SHP77 treated with DMSO at 0.1 percent for 48 hours (cell line): ENCODE data around the gene TSPAN4.

Experiments used
- DNase-seq: peaks from one replicate; lab custom pipeline; 2025; lab: John Stamatoyannopoulos, UW

TSPAN4 gene

GRCh38 chr11:911031-911889 is 68.6 kb downstream of the TSPAN4 start:
- DNase-seq: no peak

DNA sequence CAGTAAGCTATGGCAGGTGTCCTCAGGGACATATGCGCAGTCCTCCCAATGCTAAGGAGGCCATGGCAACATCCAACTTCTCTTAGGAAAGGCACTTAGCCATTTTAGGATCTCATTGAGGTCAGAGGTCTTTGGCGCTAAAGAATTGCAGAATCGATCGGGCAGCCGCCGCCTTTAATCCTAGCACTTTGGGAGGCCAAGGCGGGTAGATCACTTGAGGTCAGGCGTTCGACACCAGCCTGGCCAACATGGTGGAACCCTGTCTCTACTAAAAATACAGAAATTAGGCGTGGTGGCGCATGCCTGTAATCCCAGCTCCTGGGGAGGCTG is 69.2 kb downstream of the TSPAN4 start:
- no peak for DNase-seq

- no peak for DNase-seq
These were observed 69.6 kb downstream of the TSPAN4 start for GRCh38 chr11:912266-912665.

- no peak for DNase-seq
These were observed 70.4 kb downstream of the TSPAN4 start for GRCh38 chr11:913043-913442.

- DNase-seq: no peak
These were observed 71.6 kb downstream of the TSPAN4 start for GRCh38 chr11:914204-914603.

GRCh38 chr11:914747-915501 is 72.3 kb downstream of the TSPAN4 start:
- no peak for DNase-seq
